ENCODE measurements around the gene ATP10D. TPM values are rescaled to one million over a fixed set of nuclear protein-coding genes. Genes with fewer than 3 reads are reported as not detected.

Gene ATP10D
- total and polyA plus RNA-seq, 9 of the 15 experiments (the other 6 are each of a cell fraction or from before 2014, with no cell fraction given), result 0.10 to 0.36 (median 0.19) TPM; not detected in 1

GRCh38 chr4:47451657-47452056, 33.4 kb upstream of the ATP10D start:
- Histone ChIP-seq H3K27ac (ENCODE audit: extremely low read depth, low read depth, low read length) (no peak overlapping the region), H3K36me3 (ENCODE audit: control insufficient read depth, insufficient read depth, low read length) (no peaks in the 10 kb centered on the region; the same call in 2 of the 3 replicates), H3K4me3 (no peak overlapping the region), H3K9ac (ENCODE audit: insufficient read depth in 1 of 2, low read depth in 2 of 2, low read length in 2 of 2) (no peak overlapping the region), H4K20me1 (replicated peaks; ENCODE audit: control insufficient read depth, insufficient read depth, low read length) (no peaks in the 10 kb centered on the region), H3K79me2 (ENCODE audit: control insufficient read depth, insufficient read depth, low read length) (no peaks in the 10 kb centered on the region), H3K27me3 (ENCODE audit: control insufficient read depth in 2 of 2, insufficient read depth in 2 of 2, low read length in 2 of 2) (no peaks in the 10 kb centered on the region), H3K4me1 (replicated peaks in 1 of 2; ENCODE audit: control insufficient read depth in 2 of 2, insufficient read depth in 2 of 2, low read length in 2 of 2) (no peaks in the 10 kb centered on the region; a peak in 1 of 5 replicates), H3K9me3 (replicated peaks; ENCODE audit: control insufficient read depth, insufficient read depth, low read depth, low read length) (no peaks in the 10 kb centered on the region), H3K9me1 (ENCODE audit: control insufficient read depth, insufficient read depth, low read length) (no peaks in the 10 kb centered on the region), H3K4me2 (ENCODE audit: insufficient read depth, low read length) (no peak overlapping the region), H2AFZ (ENCODE audit: low read depth, low read length) (no peak overlapping the region)
- TF ChIP-seq HNRNPUL1 (IDR thresholded peaks at IDR 0.05; ENCODE audit: low read length), result no peak
- TF ChIP-seq ZNF449 (CRISPR knock-in tag; IDR thresholded peaks at IDR 0.05), result no peak
- TF ChIP-seq NUFIP1 (IDR thresholded peaks at IDR 0.05; ENCODE audit: partially characterized antibody), result no peak
- TF ChIP-seq ZNF445 (CRISPR knock-in tag; IDR thresholded peaks at IDR 0.05; ENCODE audit: low read depth), result no peak
- no peak for TF ChIP-seq TBP (optimal IDR thresholded peaks at IDR 0.05; ENCODE audit: low read depth, low read length)
- TF ChIP-seq NCOA6 (IDR thresholded peaks at IDR 0.05), result no peak
- TF ChIP-seq MCM7 (IDR thresholded peaks at IDR 0.05), result no peak
- TF ChIP-seq RBM15 (IDR thresholded peaks at IDR 0.05; ENCODE audit: insufficient read depth, low read length), result no peak
- TF ChIP-seq COPS2 (conservative IDR thresholded peaks at IDR 0.05), result no peak
- no peak for TF ChIP-seq CSDE1 (IDR thresholded peaks at IDR 0.05)
- no peak for TF ChIP-seq SFPQ (IDR thresholded peaks at IDR 0.05; ENCODE audit: low read depth, low read length)
- no peak for TF ChIP-seq XRCC4 (IDR thresholded peaks at IDR 0.05; ENCODE audit: extremely low read depth, insufficient read depth, insufficient read length)
- no TSS peak for BruUV-seq (replicated peaks)
- ATAC-seq, result no peak
- no peak for FAIRE-seq
- ChIA-PET CTCF (ENCODE audit: low intra/inter-chr PET ratio) (no interaction called here), POLR2A (no interaction called here)
- WGBS (ENCODE audit: insufficient coverage, low coverage, missing lambda C conversion rate), result 66% methylated on average over 4 of the region's 4 CpGs
- intact Hi-C loops (cut with micrococcal nuclease), result no loop called here
- in situ Hi-C loops (cut with MboI), result no loop called here
- no peak for DNase-seq (ENCODE audit: extremely low read depth in 1 of 4, low spot score in 3 of 4)
